Smooth muscle cell (in vitro differentiated cells): ENCODE results near the gene ADSS1. TPM values are rescaled to one million over a fixed set of nuclear protein-coding genes. Genes with fewer than 3 reads are reported as not detected.

Experiments used
- DNase-seq: peaks from one replicate; lab custom pipeline; 2025; ENCODE audit not compliant: unreplicated experiment; lab: John Stamatoyannopoulos, UW
- H2AFZ ChIP-seq: fragments of 200-600 bp; sonication (generic); 2 replicates; pipeline ENCODE4 v1.6.0; 2016; ENCODE audit warnings: antibody characterized with exemption, low read depth, mild to moderate bottlenecking
- H3F3A ChIP-seq: fragments of 200-600 bp; sonication (generic); 2 replicates; pipeline ENCODE4 v1.6.0; 2017; ENCODE audit warnings: antibody characterized with exemption, low read depth
- H3K27ac ChIP-seq: fragments of 200-600 bp; sonication (generic); 2 replicates; pipeline ENCODE4 v1.5.1; 2016; ENCODE audit warnings: low read depth, mild to moderate bottlenecking
- H3K27me3 ChIP-seq: fragments of 200-600 bp; sonication (generic); 2 replicates; pipeline ENCODE4 v1.6.1; 2016; ENCODE audit warnings: low read depth, mild to moderate bottlenecking
- H3K36me3 ChIP-seq: fragments of 200-600 bp; sonication (generic); 2 replicates; pipeline ENCODE4 v1.5.1; 2016; ENCODE audit warnings: low read depth
- H3K4me1 ChIP-seq: fragments of 200-600 bp; sonication (generic); 2 replicates; pipeline ENCODE4 v1.5.1; 2016; ENCODE audit warnings: low read depth
- H3K4me2 ChIP-seq: fragments of 200-600 bp; sonication (generic); 2 replicates; pipeline ENCODE4 v1.6.0; 2016; ENCODE audit warnings: mild to moderate bottlenecking
- H3K4me3 ChIP-seq: fragments of 200-600 bp; sonication (generic); 2 replicates; pipeline ENCODE4 v1.5.1; 2016; ENCODE audit warnings: mild to moderate bottlenecking
- H3K79me2 ChIP-seq: fragments of 200-600 bp; sonication (generic); 2 replicates; pipeline ENCODE4 v1.6.0; 2016; ENCODE audit warnings: low read depth, mild to moderate bottlenecking
- H3K9ac ChIP-seq: fragments of 200-600 bp; sonication (generic); 2 replicates; pipeline ENCODE4 v1.6.0; 2016; ENCODE audit warnings: low read depth
- H3K9me3 ChIP-seq: fragments of 200-600 bp; sonication (generic); replicated peaks from 2 replicates; pipeline ENCODE4 v1.5.1; 2016; ENCODE audit warnings: low read depth
- H4K20me1 ChIP-seq: fragments of 200-600 bp; sonication (generic); 2 replicates; pipeline ENCODE4 v1.6.0; 2016; ENCODE audit warnings: low read depth
- CTCF ChIP-seq: fragments of 200-600 bp; sonication (generic); IDR thresholded peaks from 2 replicates; pipeline ENCODE4 v1.5.1; 2017; ENCODE audit warnings: borderline replicate concordance, mild to moderate bottlenecking, antibody characterized with exemption; ENCODE audit not compliant: insufficient read depth, poor library complexity, severe bottlenecking
- WGBS: methylation state at CpG from one replicate; pipeline ENCODE4 v1.1.7; 2016; ENCODE audit warnings: low lambda C conversion rate; 5-methylcytosine and 5-hydroxymethylcytosine counted together
- polyA plus RNA-seq: library from polyadenylated mRNA; unstranded; fragments of >200 nt; fragmentation: Nextera tagmentation; extraction: Ambion mirVana; gene quantifications from 2 replicates; pipeline ENCODE4 v1.2.1, GENCODE V29; 2016
- total RNA-seq: library from RNA; depleted of rRNA; stranded (reverse); fragments of >200 nt; gene quantifications from 2 replicates; pipeline ENCODE4 v1.2.3, GENCODE V29; 2014

ADSS1 gene
- total and polyA plus RNA-seq, 2 experiments from 2014 or later = 7.8 to 43.0 TPM

- Histone ChIP-seq H4K20me1 (peaks cover 43% of the 10 kb centered on the region), H3K4me1 (no peaks in the 10 kb centered on the region), H3K27me3 (no peaks in the 10 kb centered on the region), H3K4me3 (no peak overlapping the region), H3K4me2 (no peak overlapping the region), H3K27ac (no peak overlapping the region), H3K9ac (no peak overlapping the region), H2AFZ (no peak overlapping the region), H3K36me3 (peaks cover 10% of the 10 kb centered on the region), H3K9me3 (no peaks in the 10 kb centered on the region), H3K79me2 (peaks cover 5% of the 10 kb centered on the region), H3F3A (no peaks in the 10 kb centered on the region)
- DNase-seq = no peak
- WGBS = 98% methylated on average over 28 of the region's 28 CpGs
- no peak for TF ChIP-seq CTCF
These were observed 20.8 kb upstream of the ADSS1 start for GRCh38 chr14:104703269-104703668.

- H2AFZ ChIP-seq = no peak overlapping the region
- no peaks in the 10 kb centered on the region for H3F3A ChIP-seq
- H3K79me2 ChIP-seq = peaks cover 2% of the 10 kb centered on the region
- H3K27me3 ChIP-seq = no peaks in the 10 kb centered on the region
- H3K9me3 ChIP-seq = no peaks in the 10 kb centered on the region
- H3K27ac ChIP-seq = no peak overlapping the region
- no peaks in the 10 kb centered on the region for H3K4me1 ChIP-seq
- peaks cover 10% of the 10 kb centered on the region for H3K36me3 ChIP-seq
- no peak for TF ChIP-seq CTCF
- over 99% methylated on average over 22 of the region's 22 CpGs for WGBS
- H3K4me3 ChIP-seq = no peak overlapping the region
- no peak overlapping the region for H3K4me2 ChIP-seq
- H3K9ac ChIP-seq = no peak overlapping the region
- peaks cover 33% of the 10 kb centered on the region for H4K20me1 ChIP-seq
- DNase-seq = no peak
These were observed 19.8 kb upstream of the ADSS1 start for GRCh38 chr14:104704252-104704651.

- Histone ChIP-seq H2AFZ (no peak overlapping the region), H3K4me1 (no peaks in the 10 kb centered on the region), H3K27me3 (no peaks in the 10 kb centered on the region), H3K9me3 (no peaks in the 10 kb centered on the region), H3F3A (no peaks in the 10 kb centered on the region), H3K27ac (no peak overlapping the region), H4K20me1 (peaks cover 21% of the 10 kb centered on the region), H3K4me3 (no peak overlapping the region), H3K4me2 (no peak overlapping the region), H3K79me2 (no peaks in the 10 kb centered on the region), H3K36me3 (peaks cover 10% of the 10 kb centered on the region), H3K9ac (no peak overlapping the region)
- 97% methylated on average over 21 of the region's 21 CpGs for WGBS
- no peak for TF ChIP-seq CTCF
- DNase-seq = no peak
These were observed 18.5 kb upstream of the ADSS1 start for GRCh38 chr14:104705340-104706047.
